ENCODE data around the gene LARP1.
"Not testable (repeated sequence)": the region's sequence is repeated elsewhere in the genome, so short reads cannot be mapped to it uniquely, and the experiment has no call there.

Gene LARP1

GRCh38 chr5:154816891-154817492 lies 61.8 kb downstream of the LARP1 start:
- Histone ChIP-seq H3K9me3 (no peaks in the 10 kb centered on the region), H3K4me3 (no peak overlapping the region), H3K4me1 (no peaks in the 10 kb centered on the region), H3K27me3 (no peaks in the 10 kb centered on the region), H3K36me3 (peaks cover 49 to 100% (median 78%) of the 10 kb centered on the region in 3 donors), H3K27ac (peak overlapping the region in 1 of 2 donors; percentile 14)
- DNase-seq, result no peak
- TF ChIP-seq, protein P1, sequence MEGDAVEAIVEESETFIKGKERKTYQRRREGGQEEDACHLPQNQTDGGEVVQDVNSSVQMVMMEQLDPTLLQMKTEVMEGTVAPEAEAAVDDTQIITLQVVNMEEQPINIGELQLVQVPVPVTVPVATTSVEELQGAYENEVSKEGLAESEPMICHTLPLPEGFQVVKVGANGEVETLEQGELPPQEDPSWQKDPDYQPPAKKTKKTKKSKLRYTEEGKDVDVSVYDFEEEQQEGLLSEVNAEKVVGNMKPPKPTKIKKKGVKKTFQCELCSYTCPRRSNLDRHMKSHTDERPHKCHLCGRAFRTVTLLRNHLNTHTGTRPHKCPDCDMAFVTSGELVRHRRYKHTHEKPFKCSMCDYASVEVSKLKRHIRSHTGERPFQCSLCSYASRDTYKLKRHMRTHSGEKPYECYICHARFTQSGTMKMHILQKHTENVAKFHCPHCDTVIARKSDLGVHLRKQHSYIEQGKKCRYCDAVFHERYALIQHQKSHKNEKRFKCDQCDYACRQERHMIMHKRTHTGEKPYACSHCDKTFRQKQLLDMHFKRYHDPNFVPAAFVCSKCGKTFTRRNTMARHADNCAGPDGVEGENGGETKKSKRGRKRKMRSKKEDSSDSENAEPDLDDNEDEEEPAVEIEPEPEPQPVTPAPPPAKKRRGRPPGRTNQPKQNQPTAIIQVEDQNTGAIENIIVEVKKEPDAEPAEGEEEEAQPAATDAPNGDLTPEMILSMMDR (IDR thresholded peaks at IDR 0.05), result no peak
- intact Hi-C loops (cut with DNase I; ENCODE audit: low total_unique reads), result loop anchor here (10.0 kb wide), 1 partner anchor 132 kb away; no protein-coding TSS in a partner anchor

- intact Hi-C loops (cut with DNase I; ENCODE audit: low total_unique reads), result loop anchor here (10.0 kb wide), 1 partner anchor 133 kb away; no protein-coding TSS in a partner anchor
- no peak for DNase-seq
- peak overlapping the region in 1 of 2 donors; percentile 22 for H3K27ac ChIP-seq
- H3K4me3 ChIP-seq, result no peak overlapping the region
- H3K36me3 ChIP-seq, result peaks cover 54 to 100% (median 79%) of the 10 kb centered on the region in 3 donors
- H3K4me1 ChIP-seq, result no peaks in the 10 kb centered on the region
- TF ChIP-seq, protein P1 (IDR thresholded peaks at IDR 0.05), result no peak
- no peaks in the 10 kb centered on the region for H3K27me3 ChIP-seq
- no peaks in the 10 kb centered on the region for H3K9me3 ChIP-seq
These were observed 62.6 kb downstream of the LARP1 start for GRCh38 chr5:154817815-154818214.

- Histone ChIP-seq H3K27me3 (no peaks in the 10 kb centered on the region), H3K27ac (peak overlapping the region; percentile 3 to 22), H3K36me3 (peaks cover 55 to 100% (median 79%) of the 10 kb centered on the region in 3 donors), H3K4me1 (no peaks in the 10 kb centered on the region), H3K4me3 (no peak overlapping the region), H3K9me3 (no peaks in the 10 kb centered on the region)
- intact Hi-C loops (cut with DNase I; ENCODE audit: low total_unique reads), result loop anchor here (10.0 kb wide), 1 partner anchor 134 kb away; no protein-coding TSS in a partner anchor
- DNase-seq, result no peak
- TF ChIP-seq, protein P1 (IDR thresholded peaks at IDR 0.05), result no peak
These were observed 63.4 kb downstream of the LARP1 start for GRCh38 chr5:154818471-154819116.

DNA sequence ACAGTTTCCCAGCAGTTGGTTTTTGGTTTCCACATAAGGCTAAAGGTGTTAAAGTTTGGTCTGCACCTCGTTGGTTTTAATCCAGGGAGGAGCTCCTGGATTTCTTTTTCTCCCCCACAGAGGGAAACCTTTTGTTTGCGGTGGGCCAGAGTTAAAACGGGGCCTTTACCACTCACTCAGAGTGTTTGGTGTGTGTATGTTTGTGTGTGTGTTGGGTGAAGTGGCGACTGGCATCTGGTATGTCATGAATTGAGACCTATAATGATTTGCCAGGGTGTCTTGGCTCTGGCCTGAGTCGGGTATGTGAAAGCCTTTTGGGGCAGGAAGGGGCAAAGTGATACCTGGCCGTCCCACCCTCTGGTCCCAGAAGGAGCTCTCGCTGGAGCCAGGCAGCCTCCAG lies 64.4 kb downstream of the LARP1 start:
- intact Hi-C loops (cut with DNase I; ENCODE audit: low total_unique reads), result loop anchor here (10.0 kb wide), 1 partner anchor 135 kb away; no protein-coding TSS in a partner anchor
- Histone ChIP-seq H3K4me1 (no peaks in the 10 kb centered on the region), H3K9me3 (no peaks in the 10 kb centered on the region)

DNA sequence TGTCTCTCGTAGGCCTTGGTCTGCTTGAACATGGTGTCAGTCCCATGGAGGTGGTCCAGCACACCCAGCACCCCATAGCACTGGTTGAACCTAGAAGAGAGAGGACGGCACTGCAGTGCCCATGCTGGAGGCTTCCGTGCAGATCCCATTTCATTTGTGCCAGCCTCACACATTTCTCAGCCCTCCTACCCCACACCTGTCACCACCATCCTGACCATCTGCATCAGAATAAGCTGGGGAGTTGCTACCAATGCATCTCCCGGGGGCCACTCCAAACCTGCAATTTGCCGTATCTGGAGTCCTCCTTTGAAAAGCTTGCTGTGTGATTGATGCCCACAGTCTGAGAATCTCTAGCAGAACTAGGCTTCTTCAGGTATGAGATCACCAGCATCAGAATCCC lies 65.2 kb downstream of the LARP1 start:
- Histone ChIP-seq H3K27ac (no peak overlapping the region), H3K27me3 (no peaks in the 10 kb centered on the region), H3K36me3 (peaks cover 51 to 98% (median 73%) of the 10 kb centered on the region in 3 donors), H3K9me3 (no peaks in the 10 kb centered on the region), H3K4me1 (no peaks in the 10 kb centered on the region), H3K4me3 (no peak overlapping the region)
- DNase-seq, result no peak
- intact Hi-C loops (cut with DNase I; ENCODE audit: low total_unique reads), result no loop called here
- TF ChIP-seq, protein P1 (IDR thresholded peaks at IDR 0.05), result no peak

More for the DNA sequence above, 64.4 kb downstream of the LARP1 start:
- TF ChIP-seq, protein P1 (IDR thresholded peaks at IDR 0.05), result no peak
- Histone ChIP-seq H3K4me3 (no peak overlapping the region), H3K27me3 (no peaks in the 10 kb centered on the region), H3K36me3 (peaks cover 57 to 100% (median 80%) of the 10 kb centered on the region in 3 donors), H3K27ac (no peak overlapping the region)
- no peak for DNase-seq

- H3K4me1 ChIP-seq; H3K4me3 ChIP-seq; H3K9me3 ChIP-seq; H3K27me3 ChIP-seq; intact Hi-C loops (cut with DNase I; ENCODE audit: low total_unique reads); H3K27ac ChIP-seq; DNase-seq: not testable (repeated sequence)
- H3K36me3 ChIP-seq, result peaks cover 49 to 92% (median 61%) of the 10 kb centered on the region in 3 donors
These were observed 67.7 kb downstream of the LARP1 start for GRCh38 chr5:154822896-154823295.

Data from tibial artery (tissue), 4 donors.